22Rv1 (cell line): Measurements from ENCODE around the gene CCDC154.

ENCODE experiments used
- CTCF ChIP-seq: fragments of 450-650 bp; IDR thresholded peaks from 2 replicates; pipeline ENCODE4 v1.5.1; 2017; ENCODE audit warnings: mild to moderate bottlenecking
- ZFX ChIP-seq: fragments of 450-650 bp; IDR thresholded peaks from 2 replicates; pipeline ENCODE4 v1.6.1; 2017; ENCODE audit warnings: antibody characterized with exemption, borderline replicate concordance

GRCh38 chr16:1414532-1415260 is 29.7 kb downstream of the CCDC154 start, which contains the start of gene UNKL:
- TF ChIP-seq CTCF (no peak), ZFX (no peak)
